IPS DF 4.7 (cell line): ENCODE measurements around the gene ISX.

Source experiments
- DNase-seq: peaks from one replicate; pipeline ENCODE4 v3.0.0-alpha.2; 2013; ENCODE audit warnings: low spot score; ENCODE audit errors: extremely low read depth

The ISX gene

GRCh38 chr22:35051791-35052190, 14.2 kb upstream of the ISX start:
- no peak for DNase-seq

GRCh38 chr22:35053060-35053835, 12.7 kb upstream of the ISX start:
- DNase-seq: no peak

GRCh38 chr22:35054064-35054463, 11.9 kb upstream of the ISX start:
- DNase-seq: no peak

GRCh38 chr22:35056486-35056885, 9.5 kb upstream of the ISX start:
- DNase-seq: no peak

GRCh38 chr22:35057155-35057554, 8.8 kb upstream of the ISX start:
- no peak for DNase-seq

GRCh38 chr22:35059632-35060031, 6.3 kb upstream of the ISX start:
- DNase-seq: no peak

GRCh38 chr22:35064664-35065063, 1.3 kb upstream of the ISX start:
- DNase-seq: no peak

- DNase-seq: no peak
Observed at GRCh38 chr22:35065183-35065582, 775 bp upstream of the ISX start.

- DNase-seq: no peak
Observed at GRCh38 chr22:35066768-35067167, 810 bp downstream of the ISX start.

GRCh38 chr22:35069541-35069940, 3.6 kb downstream of the ISX start:
- no peak for DNase-seq

- no peak for DNase-seq
Observed at GRCh38 chr22:35070451-35071093, 4.6 kb downstream of the ISX start.

GRCh38 chr22:35071784-35072183, 5.8 kb downstream of the ISX start:
- no peak for DNase-seq

- DNase-seq: no peak
Observed at GRCh38 chr22:35072925-35073324, 7.0 kb downstream of the ISX start.

- no peak for DNase-seq
Observed at GRCh38 chr22:35074583-35074982, 8.6 kb downstream of the ISX start.

GRCh38 chr22:35076630-35077029, 10.7 kb downstream of the ISX start:
- no peak for DNase-seq

GRCh38 chr22:35085621-35086020, 19.7 kb downstream of the ISX start:
- no peak for DNase-seq

GRCh38 chr22:35089139-35089538, 23.2 kb downstream of the ISX start:
- no peak for DNase-seq

- no peak for DNase-seq
Observed at GRCh38 chr22:35092406-35092805, 26.4 kb downstream of the ISX start.

GRCh38 chr22:35098921-35099320, 33.0 kb downstream of the ISX start:
- no peak for DNase-seq

GRCh38 chr22:35099883-35100282, 33.9 kb downstream of the ISX start:
- DNase-seq: no peak

- DNase-seq: peak; percentile 11
Observed at GRCh38 chr22:35102663-35103062, 36.7 kb downstream of the ISX start.

GRCh38 chr22:35103761-35104160, 37.8 kb downstream of the ISX start:
- no peak for DNase-seq

GRCh38 chr22:35104491-35104890, 38.5 kb downstream of the ISX start:
- DNase-seq: no peak
